K562 (cell line): ENCODE data around the gene ZSCAN21. TPM values are rescaled to one million over a fixed set of nuclear protein-coding genes. Genes with fewer than 3 reads are reported as not detected.

Experiments
- ADNP ChIP-seq: fragments of 200-800 bp; sonication (Bioruptor generic); IDR thresholded peaks from 2 replicates; pipeline ENCODE4 v1.6.1; 2016; ENCODE audit warnings: missing genetic modification characterization, missing compliant biosample characterization
- ARID3A ChIP-seq: IDR thresholded peaks from 2 replicates; pipeline ENCODE4 v1.6.1; 2012; ENCODE audit warnings: low read depth, low read length, improper control_type of control experiment, borderline replicate concordance
- E2F5 ChIP-seq: sonication (generic); formaldehyde crosslinking; IDR thresholded peaks from 2 replicates; pipeline ENCODE4 v1.8.0; 2022; ENCODE audit warnings: mild to moderate bottlenecking, missing genetic modification reagents
- EGR1 ChIP-seq: fragments of 450-650 bp; conservative IDR thresholded peaks from 2 replicates; pipeline ENCODE4 v1.6.1; 2017; ENCODE audit warnings: mild to moderate bottlenecking
- ETS1 ChIP-seq: conservative IDR thresholded peaks from 2 replicates; pipeline ENCODE4 v1.6.1; 2011; ENCODE audit warnings: low read depth, mild to moderate bottlenecking, low read length; ENCODE audit not compliant: control insufficient read depth
- GATAD2A ChIP-seq: fragments of 450-650 bp; IDR thresholded peaks from 2 replicates; pipeline ENCODE4 v1.6.1; 2017
- IRF1 ChIP-seq: sonication (generic); formaldehyde crosslinking; IDR thresholded peaks from 2 replicates; pipeline ENCODE4 v1.8.0; 2022; ENCODE audit warnings: missing genetic modification reagents, mild to moderate bottlenecking, borderline replicate concordance
- MXD1 ChIP-seq: fragments of 250-450 bp; sonication (Bioruptor Pico); IDR thresholded peaks from 2 replicates; pipeline ENCODE4 v1.8.0; 2021; ENCODE audit warnings: borderline replicate concordance, mild to moderate bottlenecking, moderate library complexity; ENCODE audit not compliant: poor library complexity, severe bottlenecking
- SAP30 ChIP-seq: fragments of 200-600 bp; sonication (generic); IDR thresholded peaks from 2 replicates; pipeline ENCODE4 v1.6.1; 2012; ENCODE audit warnings: borderline replicate concordance, low read depth, mild to moderate bottlenecking, moderate library complexity, low read length, control low read depth, inconsistent platforms; ENCODE audit not compliant: insufficient read depth, poor library complexity, severe bottlenecking
- TEAD1 ChIP-seq, 2 experiments: fragments of 450-650 bp in 1 of 2; sonication (generic) in 1 of 2; formaldehyde crosslinking; IDR thresholded peaks; 2 replicates each; pipeline versions ENCODE4 v1.4.0 to v1.8.0; 2020 to 2022; ENCODE audit warnings: mild to moderate bottlenecking in 2 of 2, missing genetic modification reagents in 1 of 2
- ZBTB9 ChIP-seq: fragments of 450-650 bp; formaldehyde crosslinking; IDR thresholded peaks from 2 replicates; pipeline ENCODE4 v1.4.0; 2020; ENCODE audit warnings: mild to moderate bottlenecking, moderate library complexity
- ZNF347 ChIP-seq: fragments of 450-650 bp; formaldehyde crosslinking; IDR thresholded peaks from 2 replicates; pipeline ENCODE4 v1.4.0; 2020; ENCODE audit warnings: low read depth, mild to moderate bottlenecking, moderate library complexity
- ZNF639 ChIP-seq, 2 experiments: fragments of 200-800 bp in 1 of 2; sonication (Bioruptor generic) in 1 of 2; sonication (generic) in 1 of 2; formaldehyde crosslinking in 1 of 2; IDR thresholded peaks in 1 of 2; conservative IDR thresholded peaks in 1 of 2; 2 replicates each; pipeline versions ENCODE4 v1.5.0 to v1.6.1; 2016 to 2020; ENCODE audit warnings: missing compliant biosample characterization in 1 of 2, missing genetic modification characterization in 1 of 2, missing genetic modification reagents in 1 of 2
- polyA plus RNA-seq, 8 experiments: library from polyadenylated mRNA; depleted of rRNA in 4 of 8; stranded (reverse) in 5 of 8; unstranded in 3 of 8; fragments of >200 nt; fragmentation: Nextera tagmentation in 2 of 8; fragmentation: Illumina TruSeq in 1 of 8; extraction: Ambion mirVana in 2 of 8; extraction: Trizol in 1 of 8; gene quantifications; 2 replicates each; pipeline versions ENCODE4 v1.2.1 to v1.2.3, GENCODE V29; 2011 to 2014; ENCODE audit warnings: inconsistent platforms in 1 of 8, missing spikeins in 1 of 8
- total RNA-seq, 7 experiments: library from RNA; depleted of rRNA in 6 of 7; stranded (reverse); fragments of >200 nt in 6 of 7; fragmentation: Illumina TruSeq in 2 of 7; extraction: Trizol in 2 of 7; gene quantifications; 2 replicates each; pipeline versions ENCODE4 v1.2.1 to v1.2.3, GENCODE V29; 2011 to 2021; ENCODE audit warnings: low replicate concordance in 1 of 7

The ZSCAN21 gene
- total and polyA plus RNA-seq, 9 of the 15 experiments (the other 6 are each of a cell fraction or from before 2014, with no cell fraction given): 5.9 to 15.5 (median 13.2) TPM

GRCh38 chr7:100088621-100089457 is 39.3 kb downstream of the ZSCAN21 start, which contains the start of gene COPS6 (continued):
- TF ChIP-seq ZBTB9 (peak; percentile 87; the same call in 1 of the 2 replicates), ADNP (tag) (no peak), E2F5 (CRISPR knock-in tag) (peak; percentile 93), IRF1 (CRISPR knock-in tag) (peak; percentile 95; the same call in 1 of the 2 replicates), GATAD2A (peak; percentile 64; the same call in 1 of the 2 replicates), EGR1 (peak; percentile 60), TEAD1 (CRISPR knock-in tag; IDR thresholded peaks at IDR 0.05) (peak in 1 of 2 experiments; percentile 95; a peak in 2 of 4 replicates), ETS1 (0 out of 2 replicates have a peak, but pooled peaks have one; percentile 53), ZNF347 (CRISPR knock-in tag) (0 out of 2 replicates have a peak, but pooled peaks have one; percentile 40), ARID3A (no peak; the same call in 1 of the 2 replicates), SAP30 (peak; percentile 34), ZNF639 (CRISPR knock-in tag; conservative IDR thresholded peaks at IDR 0.05 in 1 of 2, IDR thresholded peaks at IDR 0.05 in 1 of 2) (peak in 1 of 2 experiments; percentile 98; a peak in 2 of 4 replicates), MXD1 (CRISPR knock-in tag) (peak; percentile 41)
